Prostate gland (tissue), 2 donors: ENCODE data around the gene EML1.

Experiments
- CTCF ChIP-seq, 4 experiments: fragments of 200-600 bp in 2 of 4; fragments of 450-650 bp in 2 of 4; sonication (generic) in 2 of 4; IDR thresholded peaks; 1 replicate in 3 of 4; 2 replicates in 1 of 4; pipeline ENCODE4 v1.5.1; 2016 to 2019; ENCODE audit warnings: antibody characterized with exemption in 4 of 4, mild to moderate bottlenecking in 2 of 4, moderate library complexity in 2 of 4
- POLR2A ChIP-seq: fragments of 450-650 bp; IDR thresholded peaks from one replicate; pipeline ENCODE4 v1.6.1; 2016; ENCODE audit warnings: antibody characterized with exemption, mild to moderate bottlenecking

- no peak for TF ChIP-seq CTCF (IDR thresholded peaks at IDR 0.05)
- no peak for TF ChIP-seq POLR2A
Measured at GRCh38 chr14:99768381-99768780, 24.8 kb upstream of the EML1 start.
